GM19035 (cell line): ENCODE results near the gene ODAD4.
"Not testable (repeated sequence)": the region's sequence is repeated elsewhere in the genome, so short reads cannot be mapped to it uniquely, and the experiment has no call there.

Experiments used
- ATAC-seq: cut with Tn5 transposase; IDR thresholded peaks from one replicate; pipeline ENCODE4 v1.9.1; 2021; ENCODE audit not compliant: unreplicated experiment

Gene ODAD4

DNA sequence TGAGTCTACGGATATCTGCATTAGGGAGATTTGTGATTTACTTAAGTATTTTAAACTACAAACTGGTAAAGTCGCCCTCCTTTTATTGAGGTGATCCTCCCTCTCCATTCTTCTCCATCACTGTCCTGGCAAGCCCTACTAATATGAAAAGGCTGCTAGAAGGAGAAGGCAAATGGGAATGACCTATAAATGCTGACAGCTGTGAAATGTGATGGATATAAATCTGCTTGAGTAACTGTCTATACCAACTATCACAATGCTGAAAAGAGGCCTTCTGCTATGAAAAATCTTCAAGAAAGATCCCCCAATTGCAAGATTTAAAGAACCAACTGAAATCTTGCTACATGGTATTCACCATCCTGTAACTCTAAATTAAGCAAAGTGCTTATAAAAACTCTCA is 71.3 kb downstream of the ODAD4 start:
- ATAC-seq: no peak

DNA sequence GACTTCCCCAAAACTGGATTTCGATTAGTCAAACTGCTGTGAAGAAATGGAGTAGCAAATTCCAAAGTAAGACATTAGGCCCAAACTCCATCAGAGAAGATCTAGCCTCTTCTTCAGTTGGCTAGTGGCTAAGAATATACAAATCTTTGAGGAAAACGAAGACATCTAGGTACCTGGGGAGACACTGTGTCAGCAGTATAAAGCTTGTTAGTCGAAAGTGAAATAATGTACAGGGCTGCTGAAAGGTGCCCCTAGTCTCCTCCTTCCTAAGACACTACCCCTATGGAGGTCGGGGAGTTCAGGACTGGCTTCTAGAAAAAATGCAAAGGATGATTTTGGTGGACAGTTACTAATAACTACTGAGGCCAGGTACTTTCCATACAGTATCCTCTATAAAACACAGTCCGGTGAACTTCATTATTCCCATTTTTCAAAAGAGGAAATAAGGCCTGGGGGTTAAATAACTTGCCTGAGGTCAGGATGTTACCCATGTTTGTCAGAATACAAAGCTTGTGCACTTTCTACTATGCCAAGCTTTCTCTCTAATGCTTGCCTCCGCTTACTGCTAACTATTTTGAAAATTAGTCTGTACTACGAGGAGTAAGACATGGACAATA is 71.9 kb downstream of the ODAD4 start:
- ATAC-seq: no peak

DNA sequence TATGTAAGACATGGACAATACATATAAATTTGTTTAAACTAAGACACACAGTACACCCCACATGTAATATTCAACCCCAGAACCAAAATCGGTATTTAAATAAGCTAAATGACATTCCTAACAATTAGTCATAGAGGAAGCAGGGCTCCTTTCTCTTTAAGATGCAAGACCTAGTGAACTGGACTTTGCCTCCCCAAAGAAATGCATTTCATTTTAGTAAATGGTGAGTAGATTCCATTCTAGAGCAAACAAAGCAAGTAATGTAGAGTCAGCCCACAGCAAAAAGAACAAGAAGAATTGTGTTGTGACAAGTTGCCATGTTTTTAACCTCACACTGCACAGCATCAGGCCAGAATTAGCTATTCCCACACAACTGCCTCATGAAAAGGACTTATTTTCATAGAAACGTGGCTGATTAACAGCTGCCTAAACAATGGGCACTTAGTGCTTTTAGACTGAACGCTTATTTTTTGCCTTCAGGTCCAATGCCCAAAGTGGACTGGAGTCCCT is 72.4 kb downstream of the ODAD4 start:
- ATAC-seq: no peak

DNA sequence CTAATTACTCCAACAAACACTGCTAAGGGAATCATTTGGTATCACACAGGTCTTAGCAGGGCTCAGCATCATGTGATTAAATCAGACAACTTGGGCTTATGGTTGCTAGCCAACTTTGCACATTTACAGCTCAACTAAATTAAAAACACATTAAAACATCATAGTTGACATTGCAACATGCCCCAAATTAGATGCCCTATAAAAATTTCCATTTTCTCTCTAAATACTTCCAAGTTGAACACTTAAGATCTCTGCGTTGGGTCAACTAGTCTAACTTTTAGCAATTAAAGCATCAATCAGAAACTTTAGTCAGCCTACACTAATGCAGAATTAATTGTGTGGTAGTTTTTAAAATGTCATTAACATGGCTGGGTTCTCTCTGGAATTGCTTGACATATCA is 74.7 kb downstream of the ODAD4 start:
- ATAC-seq: no peak

DNA sequence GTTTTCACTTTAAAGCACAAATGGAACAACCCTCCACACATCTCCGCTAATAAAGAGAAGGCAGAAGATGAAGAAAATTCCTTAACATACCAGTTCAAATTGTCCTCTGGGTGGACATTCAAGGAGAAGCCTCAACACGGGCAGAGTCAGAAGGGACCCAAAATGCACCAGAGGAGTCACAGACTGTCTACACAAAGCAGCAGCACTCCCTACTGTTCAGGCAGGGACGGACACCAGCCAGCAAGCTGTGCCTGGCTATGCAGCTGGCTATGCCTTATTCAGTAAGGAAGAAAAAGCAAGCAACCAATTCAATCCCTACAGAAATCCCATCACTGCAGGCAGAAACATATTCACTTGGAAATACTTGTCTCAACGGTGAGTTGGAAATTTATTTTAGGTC is 78.8 kb downstream of the ODAD4 start:
- ATAC-seq: no peak

DNA sequence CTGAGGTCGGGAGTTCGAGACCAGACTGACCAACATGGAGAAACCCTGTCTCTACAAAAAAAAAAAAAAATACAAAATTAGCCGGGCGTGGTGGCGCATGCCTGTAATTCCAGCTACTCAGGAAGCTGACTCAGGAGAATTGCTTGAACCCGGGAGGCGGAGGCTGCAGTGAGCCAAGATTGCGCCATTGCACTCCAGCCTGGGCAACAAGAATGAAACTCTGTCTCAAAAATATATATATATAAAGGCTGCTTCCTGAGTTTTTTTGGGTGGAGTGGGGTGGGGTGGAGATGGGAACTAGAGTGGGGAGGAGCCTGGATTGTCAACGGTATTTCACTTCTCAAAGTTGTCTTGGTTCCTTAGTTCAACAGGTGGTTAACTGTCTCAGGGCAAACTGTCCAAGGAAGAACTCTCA is 79.9 kb downstream of the ODAD4 start:
- ATAC-seq: not testable (repeated sequence)

DNA sequence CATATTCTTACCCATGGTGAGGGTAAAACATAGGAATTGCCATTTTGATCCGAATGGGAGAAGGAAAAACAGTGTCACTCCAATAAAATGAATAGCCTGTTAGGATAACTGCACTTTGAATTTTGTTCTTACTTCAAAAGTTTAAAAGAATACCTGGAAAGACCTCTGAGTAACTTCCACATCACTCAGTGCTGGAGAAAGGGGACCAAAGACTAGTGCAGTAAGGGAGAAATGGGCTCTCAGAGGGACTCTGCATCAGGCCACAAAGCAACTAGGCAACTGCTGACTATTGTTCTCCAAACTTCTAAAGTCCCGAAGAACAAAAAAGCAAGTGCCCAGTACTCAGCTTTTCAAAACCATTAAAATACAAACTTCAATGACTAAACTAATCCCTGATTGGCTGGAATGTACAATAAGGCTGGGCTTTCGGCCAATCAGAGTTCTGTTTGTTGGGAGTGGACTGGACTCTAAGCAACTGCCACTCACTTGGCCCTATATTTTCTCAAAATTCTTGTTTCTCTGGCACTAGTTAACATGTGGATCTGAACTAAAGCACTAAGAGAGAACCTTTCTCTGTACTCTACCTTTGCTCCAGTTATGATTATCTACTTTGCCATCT is 80.6 kb downstream of the ODAD4 start:
- ATAC-seq: no peak

DNA sequence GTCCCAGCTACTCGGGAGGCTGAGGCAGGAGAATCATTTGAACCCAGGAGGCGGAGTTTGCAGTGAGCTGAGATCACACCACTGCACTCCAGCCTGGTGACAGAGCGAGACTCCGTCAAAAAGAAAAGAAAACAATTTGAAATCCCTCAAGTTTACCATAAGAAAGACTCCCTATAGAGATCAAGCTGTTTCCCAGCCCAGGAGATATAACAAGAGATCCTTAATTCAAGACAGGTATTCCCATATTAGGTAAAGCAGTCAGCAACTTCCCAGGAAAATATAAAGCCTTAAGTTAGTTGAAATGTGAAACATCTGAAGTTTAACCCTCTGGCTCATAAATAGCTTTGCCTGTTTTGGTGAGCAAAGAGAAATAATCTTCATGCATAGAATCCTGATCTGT is 81.9 kb downstream of the ODAD4 start:
- not testable (repeated sequence) for ATAC-seq

DNA sequence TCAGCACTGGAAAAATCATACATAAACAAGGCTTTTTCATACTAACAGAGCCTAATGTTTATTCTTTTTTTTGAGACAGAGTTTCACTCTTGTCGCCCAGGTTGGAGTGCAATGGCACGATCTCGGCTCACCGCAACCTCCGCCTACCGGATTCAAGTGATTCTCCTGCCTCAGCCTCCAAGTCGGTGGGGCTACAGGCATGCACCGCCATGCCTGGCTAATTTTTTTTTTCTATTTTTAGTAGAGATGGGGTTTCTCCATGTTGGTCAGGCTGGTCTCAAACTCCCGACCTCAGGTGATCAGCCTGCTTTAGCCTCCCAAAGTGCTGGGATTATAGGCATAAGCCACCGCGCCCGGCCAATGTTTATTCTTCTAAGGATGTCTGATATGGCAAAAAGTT is 83.3 kb downstream of the ODAD4 start:
- not testable (repeated sequence) for ATAC-seq
